Measurements from ENCODE around the gene TSPEAR. TPM values are rescaled to one million over a fixed set of nuclear protein-coding genes. Genes with fewer than 3 reads are reported as not detected.

The TSPEAR gene
- total and polyA plus RNA-seq, 2 of the 13 experiments (the other 11 are each of a cell fraction or from before 2014, with no cell fraction given) = 0.07 to 0.32 TPM

- TF ChIP-seq HOXA3 (CRISPR knock-in tag; IDR thresholded peaks at IDR 0.05) (no peak), ZBTB1 (CRISPR knock-in tag; IDR thresholded peaks at IDR 0.05; ENCODE audit: borderline replicate concordance) (no peak), TRAFD1 (CRISPR knock-in tag; IDR thresholded peaks at IDR 0.05; ENCODE audit: borderline replicate concordance) (no peak), RFXANK (CRISPR knock-in tag; IDR thresholded peaks at IDR 0.05) (no peak), CAMTA2 (CRISPR knock-in tag; IDR thresholded peaks at IDR 0.05; ENCODE audit: borderline replicate concordance) (peak; percentile 62; the same call in 1 of the 2 replicates), ZNF280D (CRISPR knock-in tag; IDR thresholded peaks at IDR 0.05) (no peak), MAFG (CRISPR knock-in tag; IDR thresholded peaks at IDR 0.05) (no peak), ZNF30 (CRISPR knock-in tag; IDR thresholded peaks at IDR 0.05) (0 out of 2 replicates have a peak, but pooled peaks have one; percentile 35), HNRNPL (IDR thresholded peaks at IDR 0.05; ENCODE audit: low read depth, low read length) (0 out of 2 replicates have a peak, but pooled peaks have one; percentile 14), MATR3 (CRISPR knock-in tag; IDR thresholded peaks at IDR 0.05) (no peak), ZNF788 (CRISPR knock-in tag; IDR thresholded peaks at IDR 0.05; ENCODE audit: borderline replicate concordance) (peak; percentile 3; the same call in 1 of the 2 replicates), DR1 (CRISPR knock-in tag; IDR thresholded peaks at IDR 0.05) (no peak), ZNF337 (CRISPR knock-in tag; IDR thresholded peaks at IDR 0.05; ENCODE audit: borderline replicate concordance, low read depth) (no peak), ZFP91 (CRISPR knock-in tag; IDR thresholded peaks at IDR 0.05; ENCODE audit: borderline replicate concordance) (no peak), ZNF687 (CRISPR knock-in tag; IDR thresholded peaks at IDR 0.05) (no peak; the same call in 1 of the 2 replicates), TCF12 (IDR thresholded peaks at IDR 0.05) (no peak), TCF12 (CRISPR knock-in tag; IDR thresholded peaks at IDR 0.05) (no peak)
These were observed 254.2 kb downstream of the TSPEAR start (continued) for GRCh38 chr21:44456915-44457736.
